Skeletal muscle tissue (tissue), 4 donors: Measurements from ENCODE around the gene FLT3. TPM values are rescaled to one million over a fixed set of nuclear protein-coding genes. Genes with fewer than 3 reads are reported as not detected.

Source experiments
- H3K27ac ChIP-seq: one replicate; pipeline ENCODE4 v1.7.0; 2013; ENCODE audit warnings: mild to moderate bottlenecking, low read depth, low read length, inconsistent platforms
- H3K27me3 ChIP-seq, 3 donors: one replicate each; pipeline ENCODE4 v1.7.0; 2013; ENCODE audit warnings: low read length in 3 of 3; ENCODE audit not compliant: control insufficient read depth in 3 of 3, insufficient read depth in 3 of 3
- H3K36me3 ChIP-seq, 3 donors: one replicate each; pipeline ENCODE4 v1.7.0; 2013; ENCODE audit warnings: low read length in 3 of 3; ENCODE audit not compliant: control insufficient read depth in 3 of 3, insufficient read depth in 3 of 3
- H3K4me1 ChIP-seq, 3 donors: one replicate each; pipeline ENCODE4 v1.7.0; 2013; ENCODE audit warnings: low read length in 3 of 3, mild to moderate bottlenecking in 3 of 3; ENCODE audit not compliant: control insufficient read depth in 3 of 3, insufficient read depth in 3 of 3
- H3K4me3 ChIP-seq, 3 donors: one replicate each; pipeline ENCODE4 v1.7.0; 2013; ENCODE audit warnings: low read length in 3 of 3
- H3K9ac ChIP-seq, 3 donors: one replicate each; pipeline ENCODE4 v1.7.0; 2013; ENCODE audit warnings: low read length in 3 of 3, mild to moderate bottlenecking in 3 of 3, moderate library complexity in 2 of 3, low read depth in 1 of 3
- H3K9me3 ChIP-seq, 3 donors: one replicate each; pipeline ENCODE4 v1.7.0; 2013; ENCODE audit warnings: low read length in 3 of 3; ENCODE audit not compliant: control insufficient read depth in 3 of 3
- total RNA-seq: library from RNA; depleted of rRNA; stranded (reverse); fragments of >200 nt; gene quantifications from one replicate; pipeline ENCODE4 v1.2.3, GENCODE V29; 2014
- donor health status: Osteomylitis.

Gene FLT3
- total RNA-seq, 1 donor from 2014 or later = 0.52 TPM

DNA sequence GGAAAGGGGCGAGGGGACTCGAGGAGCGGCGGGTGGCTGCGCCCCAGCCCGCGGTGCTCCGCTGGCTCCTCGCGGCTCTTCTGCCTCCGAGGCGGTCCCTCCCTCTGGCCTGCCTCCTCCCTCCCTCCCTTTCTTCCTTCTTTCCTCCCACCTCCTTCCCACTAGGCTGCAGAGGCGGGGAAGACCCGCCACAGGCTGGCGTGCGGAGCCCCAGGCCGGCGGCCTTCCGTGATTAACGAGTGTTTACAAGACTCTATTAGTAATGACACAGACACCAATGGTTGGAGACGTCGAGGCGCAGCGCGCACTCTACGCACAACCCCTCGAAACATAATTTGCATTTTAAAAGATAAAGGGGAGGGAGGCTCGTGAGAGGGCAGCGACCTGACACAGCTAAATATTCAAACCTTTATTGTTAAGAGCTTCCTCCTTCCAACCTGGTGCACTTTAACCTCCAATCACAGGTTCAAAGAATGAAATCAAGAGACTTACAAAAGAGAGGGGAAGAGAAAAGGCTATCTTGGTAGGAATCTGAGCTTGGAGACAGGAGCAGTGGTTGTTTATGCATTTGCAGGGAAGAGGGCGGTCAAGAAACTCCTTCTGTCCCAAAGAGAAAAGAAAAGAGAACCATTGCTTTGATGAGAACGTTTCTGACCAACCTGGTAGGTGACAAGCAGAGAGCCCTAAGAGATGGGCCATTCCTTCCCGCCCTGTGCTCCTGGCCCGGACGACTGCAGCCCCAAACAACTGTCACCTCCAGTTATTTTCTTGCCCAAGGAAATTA lies 131.1 kb downstream of the FLT3 start, which contains the start of gene CDX2:
Gene CDX2 (minus strand): TSS at position 234 of the 784 bp plus-strand sequence. CDS start 309 bp downstream, outside the sequence.
- no peaks in the 10 kb centered on the region for H3K9me3 ChIP-seq
- peak within 1 kb of the TSS in 1 of 3 donors; percentile 22 for H3K4me3 ChIP-seq
- H3K27me3 ChIP-seq = peaks cover 94 to 97% (median 96%) of the 10 kb centered on the region in 3 donors
- H3K27ac ChIP-seq = no peak within 1 kb of the TSS
- no peak within 1 kb of the TSS for H3K9ac ChIP-seq
- H3K4me1 ChIP-seq = peaks cover 9 to 11% (median 10%) of the 10 kb centered on the region in 3 donors
- H3K36me3 ChIP-seq = no peaks in the 10 kb centered on the region

- H3K9ac ChIP-seq = no peak overlapping the region
- H3K27ac ChIP-seq = no peak overlapping the region
- H3K36me3 ChIP-seq = no peaks in the 10 kb centered on the region
- peak overlapping the region in 1 of 3 donors; percentile 22 for H3K4me3 ChIP-seq
- H3K9me3 ChIP-seq = no peaks in the 10 kb centered on the region
- H3K4me1 ChIP-seq = peaks cover 9 to 11% (median 10%) of the 10 kb centered on the region in 3 donors
- peaks cover 89 to 92% (median 92%) of the 10 kb centered on the region in 3 donors for H3K27me3 ChIP-seq
These were observed 131.9 kb downstream of the FLT3 start for GRCh38 chr13:27968316-27969081.

DNA sequence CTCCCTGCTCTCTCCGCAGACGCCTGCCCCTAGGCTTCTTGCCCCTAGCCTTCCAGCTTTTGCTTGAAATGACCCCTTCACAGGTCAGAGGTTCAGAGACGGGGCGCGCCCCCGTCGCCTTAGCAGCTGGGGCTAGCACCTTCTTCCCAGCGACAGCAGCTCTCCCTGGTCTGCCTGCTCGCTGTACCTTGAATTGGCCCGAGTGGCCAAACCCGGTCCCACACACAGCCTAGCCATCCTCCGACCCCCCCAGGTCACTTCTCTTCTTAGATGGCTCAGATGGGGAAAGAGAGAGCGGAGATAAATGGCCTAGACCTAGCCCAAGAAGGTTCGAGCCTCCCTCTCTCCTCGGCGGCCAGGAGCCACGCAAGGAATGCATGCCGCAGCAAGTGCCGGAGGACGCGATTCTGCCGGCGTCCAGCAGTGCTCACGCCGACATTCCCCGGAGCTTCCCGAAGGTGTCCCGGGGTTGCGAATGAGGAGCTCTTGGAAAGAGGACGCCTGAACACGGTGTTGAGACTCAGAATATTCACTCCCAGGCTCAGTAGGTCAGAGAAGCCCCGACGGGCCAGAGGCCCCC lies 132.6 kb downstream of the FLT3 start:
- Histone ChIP-seq H3K9me3 (no peaks in the 10 kb centered on the region), H3K9ac (no peak overlapping the region), H3K27ac (no peak overlapping the region), H3K4me3 (no peak overlapping the region), H3K27me3 (peaks cover 82 to 94% (median 93%) of the 10 kb centered on the region in 3 donors), H3K4me1 (peaks cover 9 to 11% (median 10%) of the 10 kb centered on the region in 3 donors), H3K36me3 (no peaks in the 10 kb centered on the region)

GRCh38 chr13:27967203-27967735 lies 133.1 kb downstream of the FLT3 start:
- H3K27me3 ChIP-seq = peaks cover 82 to 93% (median 88%) of the 10 kb centered on the region in 3 donors
- no peaks in the 10 kb centered on the region for H3K36me3 ChIP-seq
- H3K9me3 ChIP-seq = no peaks in the 10 kb centered on the region
- H3K4me3 ChIP-seq = no peak overlapping the region
- no peak overlapping the region for H3K9ac ChIP-seq
- no peak overlapping the region for H3K27ac ChIP-seq
- H3K4me1 ChIP-seq = peaks cover 9 to 11% (median 10%) of the 10 kb centered on the region in 3 donors

DNA sequence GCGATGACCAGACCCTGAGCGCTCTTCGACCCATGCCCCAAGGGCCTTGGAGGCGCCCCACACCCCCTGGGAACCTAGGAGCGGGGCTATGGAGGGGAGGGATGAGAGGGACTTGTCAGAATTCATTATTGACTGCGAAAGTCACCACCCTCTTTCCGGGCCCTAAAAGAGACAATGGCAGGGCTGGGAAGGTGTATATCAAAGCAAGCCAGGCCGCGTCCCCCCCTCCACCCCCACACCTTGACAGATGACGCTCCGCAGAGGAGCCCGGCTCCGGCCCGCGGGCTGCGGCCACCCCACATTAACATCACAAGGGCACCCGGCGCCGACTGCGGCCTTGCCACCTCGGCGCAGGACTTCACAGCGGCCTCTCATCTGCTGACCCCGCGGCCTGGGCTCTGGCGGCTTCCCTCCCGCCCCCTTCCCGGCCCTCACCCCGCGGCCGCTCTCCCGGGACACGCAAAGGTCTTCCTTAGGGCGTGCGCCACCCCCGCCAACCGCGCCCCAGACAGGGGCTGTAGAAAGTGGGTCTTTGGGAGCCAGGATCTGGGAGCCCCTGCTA lies 133.7 kb downstream of the FLT3 start:
- H3K27me3 ChIP-seq = peaks cover 79 to 92% (median 85%) of the 10 kb centered on the region in 3 donors
- no peak overlapping the region for H3K9ac ChIP-seq

DNA sequence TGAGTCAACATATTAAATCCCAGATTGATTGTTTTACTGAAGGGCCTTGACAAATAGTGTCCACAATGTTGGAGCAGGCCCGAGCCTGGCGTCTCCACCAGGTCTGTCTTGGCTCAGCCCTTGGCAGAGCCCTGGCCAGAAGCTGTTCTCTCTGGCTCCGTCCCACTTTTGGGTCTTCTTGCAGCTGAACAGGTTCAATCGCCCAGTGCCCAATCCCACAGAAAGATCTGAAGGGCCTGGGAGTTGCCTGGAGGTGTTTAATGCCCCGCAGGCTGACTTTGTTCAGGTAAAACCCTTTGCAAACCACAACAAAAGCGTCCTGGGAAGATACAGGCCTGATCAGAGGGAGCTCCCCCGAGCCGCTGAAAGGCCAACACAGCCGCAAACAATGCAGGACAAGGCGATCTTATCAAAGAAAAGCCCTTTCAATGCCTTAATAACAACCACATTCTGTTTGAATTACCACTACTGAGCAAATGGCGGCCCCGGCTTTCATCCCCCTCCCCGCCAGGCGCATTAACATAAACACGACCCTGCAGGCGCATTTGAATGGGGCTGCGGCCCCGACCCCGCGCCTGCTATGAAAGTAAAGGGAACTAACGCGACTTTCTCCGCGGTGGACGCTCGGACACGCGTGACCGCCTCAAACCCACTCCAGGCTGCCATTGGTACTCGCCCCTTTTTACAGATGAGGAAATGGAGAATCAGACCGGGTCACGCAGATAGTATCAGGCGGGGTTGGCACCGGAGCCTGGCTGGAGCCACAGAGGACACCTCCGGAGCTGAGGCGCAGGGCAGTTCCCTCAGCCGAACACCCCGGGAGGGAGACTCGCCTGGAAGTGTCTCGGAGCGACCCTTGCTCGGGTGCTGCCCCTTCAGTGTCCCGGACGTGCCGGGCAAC lies 134.4 kb downstream of the FLT3 start:
- peaks cover 9 to 12% (median 11%) of the 10 kb centered on the region in 3 donors for H3K4me1 ChIP-seq
- no peak overlapping the region for H3K9ac ChIP-seq
- no peaks in the 10 kb centered on the region for H3K36me3 ChIP-seq
- no peak overlapping the region for H3K27ac ChIP-seq
- H3K9me3 ChIP-seq = no peaks in the 10 kb centered on the region
- peaks cover 75 to 91% (median 82%) of the 10 kb centered on the region in 3 donors for H3K27me3 ChIP-seq
- H3K4me3 ChIP-seq = no peak overlapping the region

More for the DNA sequence above, 133.7 kb downstream of the FLT3 start:
- peaks cover 9 to 11% (median 10%) of the 10 kb centered on the region in 3 donors for H3K4me1 ChIP-seq
- H3K27ac ChIP-seq = no peak overlapping the region
- no peak overlapping the region for H3K4me3 ChIP-seq
- no peaks in the 10 kb centered on the region for H3K36me3 ChIP-seq
- H3K9me3 ChIP-seq = no peaks in the 10 kb centered on the region

DNA sequence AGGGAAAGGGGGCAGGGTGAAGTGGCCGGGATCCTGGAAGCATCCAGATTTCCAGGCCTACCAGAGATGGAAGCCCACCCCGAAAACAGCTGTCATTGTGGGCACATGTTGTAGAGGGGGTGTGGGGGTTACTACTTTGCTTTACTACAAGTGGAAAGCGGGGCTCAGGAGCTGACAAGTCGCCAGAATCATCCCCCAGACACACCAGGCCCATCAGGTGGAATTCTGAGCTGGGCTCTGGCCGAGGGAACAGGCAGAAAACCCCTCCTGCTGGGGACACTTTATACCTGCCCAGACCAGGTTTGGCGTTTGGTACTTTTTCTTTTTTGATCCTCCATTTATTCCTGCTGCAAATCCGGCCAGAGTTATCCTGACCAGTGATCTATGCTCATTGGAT lies 135.0 kb downstream of the FLT3 start:
- Histone ChIP-seq H3K27me3 (peaks cover 73 to 89% (median 81%) of the 10 kb centered on the region in 3 donors), H3K36me3 (no peaks in the 10 kb centered on the region), H3K4me1 (peaks cover 12 to 15% (median 15%) of the 10 kb centered on the region in 3 donors), H3K27ac (no peak overlapping the region), H3K4me3 (no peak overlapping the region), H3K9ac (no peak overlapping the region), H3K9me3 (no peaks in the 10 kb centered on the region)

- H3K36me3 ChIP-seq = no peaks in the 10 kb centered on the region
- peaks cover 16 to 20% (median 19%) of the 10 kb centered on the region in 3 donors for H3K4me1 ChIP-seq
- no peak overlapping the region for H3K9ac ChIP-seq
- no peak overlapping the region for H3K4me3 ChIP-seq
- H3K27ac ChIP-seq = no peak overlapping the region
- H3K9me3 ChIP-seq = no peaks in the 10 kb centered on the region
- peaks cover 74 to 88% (median 81%) of the 10 kb centered on the region in 3 donors for H3K27me3 ChIP-seq
These were observed 135.5 kb downstream of the FLT3 start for GRCh38 chr13:27964741-27965323.
